ENCODE data around the gene EIF4B. TPM values are rescaled to one million over a fixed set of nuclear protein-coding genes. Genes with fewer than 3 reads are reported as not detected.

Gene EIF4B
- total and polyA plus RNA-seq, 2 of the 8 experiments (the other 6 are each of a cell fraction or from before 2014, with no cell fraction given), result 269 to 816 TPM

GRCh38 chr12:53069621-53070410 lies 63.6 kb downstream of the EIF4B start (continued):
- no peak for TF ChIP-seq ATF3 (IDR thresholded peaks at IDR 0.05; ENCODE audit: insufficient read depth, low read depth, low read length)
- TF ChIP-seq GABPA (IDR thresholded peaks at IDR 0.05; ENCODE audit: borderline replicate concordance, insufficient read depth, low read length), result no peak
- TF ChIP-seq MAFK (IDR thresholded peaks at IDR 0.05; ENCODE audit: low read depth, low read length), result no peak
- no peak for TF ChIP-seq SIN3A (conservative IDR thresholded peaks at IDR 0.05 in 1 of 2, IDR thresholded peaks at IDR 0.05 in 1 of 2; ENCODE audit: low read depth in 1 of 2, low read length in 2 of 2)
- no peak for TF ChIP-seq ASH2L (IDR thresholded peaks at IDR 0.05; ENCODE audit: low read length)
- TF ChIP-seq KDM4A (IDR thresholded peaks at IDR 0.05; ENCODE audit: low read depth, low read length, severe bottlenecking), result no peak
- TF ChIP-seq SUZ12 (IDR thresholded peaks at IDR 0.05; ENCODE audit: low read length), result no peak
- no peak for TF ChIP-seq KDM5A (IDR thresholded peaks at IDR 0.05; ENCODE audit: low read length)
- TF ChIP-seq CHD7 (IDR thresholded peaks at IDR 0.05; ENCODE audit: insufficient replicate concordance, low read length), result no peak
